Measurements from ENCODE around the gene NDUFS5.

DNA sequence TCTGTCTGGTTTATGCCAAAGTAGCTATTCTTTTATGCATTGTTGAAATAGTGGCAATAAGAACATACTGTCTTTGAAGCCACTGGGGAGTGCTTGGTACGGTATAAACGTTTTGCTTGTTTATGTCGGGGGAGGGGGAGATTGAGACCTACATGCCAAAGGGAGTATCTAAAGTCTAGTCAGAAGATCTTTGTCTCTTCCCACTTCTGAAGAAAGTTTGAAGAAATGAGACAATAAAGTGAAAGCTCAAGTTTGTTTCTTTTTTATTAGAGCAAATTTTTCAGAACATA, 28.3 kb upstream of the NDUFS5 start:
- no peak for TF ChIP-seq EZH2 (IDR thresholded peaks at IDR 0.05)
- TF ChIP-seq, protein P1, sequence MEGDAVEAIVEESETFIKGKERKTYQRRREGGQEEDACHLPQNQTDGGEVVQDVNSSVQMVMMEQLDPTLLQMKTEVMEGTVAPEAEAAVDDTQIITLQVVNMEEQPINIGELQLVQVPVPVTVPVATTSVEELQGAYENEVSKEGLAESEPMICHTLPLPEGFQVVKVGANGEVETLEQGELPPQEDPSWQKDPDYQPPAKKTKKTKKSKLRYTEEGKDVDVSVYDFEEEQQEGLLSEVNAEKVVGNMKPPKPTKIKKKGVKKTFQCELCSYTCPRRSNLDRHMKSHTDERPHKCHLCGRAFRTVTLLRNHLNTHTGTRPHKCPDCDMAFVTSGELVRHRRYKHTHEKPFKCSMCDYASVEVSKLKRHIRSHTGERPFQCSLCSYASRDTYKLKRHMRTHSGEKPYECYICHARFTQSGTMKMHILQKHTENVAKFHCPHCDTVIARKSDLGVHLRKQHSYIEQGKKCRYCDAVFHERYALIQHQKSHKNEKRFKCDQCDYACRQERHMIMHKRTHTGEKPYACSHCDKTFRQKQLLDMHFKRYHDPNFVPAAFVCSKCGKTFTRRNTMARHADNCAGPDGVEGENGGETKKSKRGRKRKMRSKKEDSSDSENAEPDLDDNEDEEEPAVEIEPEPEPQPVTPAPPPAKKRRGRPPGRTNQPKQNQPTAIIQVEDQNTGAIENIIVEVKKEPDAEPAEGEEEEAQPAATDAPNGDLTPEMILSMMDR (IDR thresholded peaks at IDR 0.05) = no peak
- no peak for TF ChIP-seq EZH2phosphoT487 (IDR thresholded peaks at IDR 0.05)
